Kidney epithelial cell (primary cell): ENCODE measurements around the gene VDR. TPM values are rescaled to one million over a fixed set of nuclear protein-coding genes. Genes with fewer than 3 reads are reported as not detected.

Experiments
- DNase-seq: peaks from one replicate; pipeline ENCODE4 v3.0.0-alpha.2; 2010; ENCODE audit warnings: low read depth
- H3K27me3 ChIP-seq: 2 replicates; pipeline ENCODE4 v1.6.0; 2011; ENCODE audit warnings: low read length; ENCODE audit not compliant: control insufficient read depth, insufficient read depth
- H3K36me3 ChIP-seq: 2 replicates; pipeline ENCODE4 v1.5.1; 2011; ENCODE audit warnings: low read length; ENCODE audit not compliant: control insufficient read depth, insufficient read depth
- H3K4me3 ChIP-seq: 2 replicates; pipeline ENCODE4 v1.5.1; 2011; ENCODE audit warnings: low read depth, mild to moderate bottlenecking, control low read depth, low read length
- CTCF ChIP-seq: IDR thresholded peaks from 2 replicates; pipeline ENCODE4 v1.5.1; 2011; ENCODE audit warnings: mild to moderate bottlenecking, moderate library complexity, low read length, control low read depth, inconsistent platforms; ENCODE audit not compliant: insufficient read depth, poor library complexity, severe bottlenecking
- total RNA-seq: library from RNA; depleted of rRNA; stranded (reverse); fragments of >200 nt; gene quantifications from 2 replicates; pipeline ENCODE4 v1.2.3, GENCODE V29; 2015

The VDR gene
- total RNA-seq, 1 donor from 2014 or later: 21.9 TPM

- no peaks in the 10 kb centered on the region for H3K27me3 ChIP-seq
- TF ChIP-seq CTCF: no peak
- no peak for DNase-seq
- no peaks in the 10 kb centered on the region for H3K36me3 ChIP-seq
- no peak overlapping the region for H3K4me3 ChIP-seq
Measured at GRCh38 chr12:47852096-47852571, 52.7 kb downstream of the VDR start.

- DNase-seq: no peak
Measured at GRCh38 chr12:47851303-47851952, 53.4 kb downstream of the VDR start.

GRCh38 chr12:47850153-47851084 is 54.4 kb downstream of the VDR start:
- no peak for TF ChIP-seq CTCF
- no peak for DNase-seq
- Histone ChIP-seq H3K27me3 (no peaks in the 10 kb centered on the region), H3K4me3 (no peak overlapping the region), H3K36me3 (no peaks in the 10 kb centered on the region)

More at GRCh38 chr12:47851303-47851952, 53.4 kb downstream of the VDR start:
- Histone ChIP-seq H3K4me3 (no peak overlapping the region), H3K36me3 (no peaks in the 10 kb centered on the region), H3K27me3 (no peaks in the 10 kb centered on the region)
- TF ChIP-seq CTCF: no peak

DNA sequence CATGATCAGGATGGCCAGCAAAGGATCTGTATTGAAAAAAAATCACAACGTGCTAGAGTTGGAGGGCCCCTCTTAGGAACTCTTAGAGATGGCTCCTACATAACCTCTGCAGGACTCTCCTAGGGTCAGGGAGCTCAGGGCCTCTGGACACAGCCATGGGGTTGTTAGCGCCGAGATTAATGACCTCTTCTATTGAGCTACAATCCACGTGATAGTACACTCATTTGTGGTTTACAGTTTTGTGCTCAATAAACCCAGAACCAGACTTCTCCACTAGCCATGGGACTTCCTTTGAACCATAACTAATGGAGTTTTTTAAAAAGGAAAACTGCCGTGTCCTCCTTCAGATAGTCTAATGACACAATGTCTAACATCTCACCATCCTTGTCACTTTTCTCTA is 55.5 kb downstream of the VDR start:
- DNase-seq: no peak
- Histone ChIP-seq H3K36me3 (no peaks in the 10 kb centered on the region), H3K4me3 (no peak overlapping the region), H3K27me3 (no peaks in the 10 kb centered on the region)
- no peak for TF ChIP-seq CTCF

DNA sequence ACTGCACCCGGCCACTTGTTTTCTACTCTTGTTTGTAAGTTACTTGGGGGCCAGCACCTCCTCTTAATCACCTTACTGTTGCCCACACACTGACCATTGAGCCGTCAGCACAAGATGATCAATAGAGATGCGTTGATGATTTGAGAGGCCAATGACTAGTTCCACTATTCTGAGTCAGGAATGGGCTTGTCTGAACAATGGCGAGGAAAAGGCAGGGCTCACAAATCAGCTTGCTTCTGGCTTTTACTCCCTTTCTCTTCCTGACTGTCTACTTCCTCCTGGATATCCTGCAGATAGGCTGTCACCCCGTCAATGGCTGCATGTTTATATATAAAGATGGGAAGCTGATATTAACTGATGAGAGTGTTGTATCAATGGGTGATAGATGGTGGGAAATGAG is 55.9 kb downstream of the VDR start:
- Histone ChIP-seq H3K36me3 (no peaks in the 10 kb centered on the region), H3K4me3 (no peak overlapping the region), H3K27me3 (no peaks in the 10 kb centered on the region)
- no peak for DNase-seq
- no peak for TF ChIP-seq CTCF
